ENCODE results near the gene NPTX2.
"Not testable (repeated sequence)": the region's sequence is repeated elsewhere in the genome, so short reads cannot be mapped to it uniquely, and the experiment has no call there.

The NPTX2 gene

GRCh38 chr7:98617051-98617959 is at the start of gene NPTX2:
Gene NPTX2, plus strand, starts transcription at chr7:98617285. Its CDS starts 177 bp downstream, at chr7:98617462.
- DNase-seq (ENCODE audit: low read depth in 2 of 2): no peak

DNA sequence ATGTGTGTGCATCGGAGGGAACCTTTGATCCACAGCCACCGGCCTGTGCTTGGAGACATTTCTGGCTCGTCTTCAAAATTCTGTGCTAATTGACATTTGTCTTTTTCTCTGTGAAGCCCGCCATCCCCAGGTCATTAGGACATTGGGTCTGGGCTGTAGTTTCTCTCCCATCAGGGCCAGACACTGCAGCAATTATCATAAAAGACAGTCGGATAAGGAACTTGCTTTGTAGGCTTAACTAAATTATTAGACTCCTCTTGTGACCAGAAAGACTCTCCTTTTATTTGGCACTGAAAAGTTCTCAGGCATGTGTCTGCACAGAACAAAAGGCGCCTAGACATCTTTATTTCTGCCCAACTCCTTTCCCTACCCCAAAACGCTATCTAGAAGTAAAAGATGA is 49.1 kb upstream of the NPTX2 start:
- DNase-seq (ENCODE audit: low read depth in 2 of 2): no peak

DNA sequence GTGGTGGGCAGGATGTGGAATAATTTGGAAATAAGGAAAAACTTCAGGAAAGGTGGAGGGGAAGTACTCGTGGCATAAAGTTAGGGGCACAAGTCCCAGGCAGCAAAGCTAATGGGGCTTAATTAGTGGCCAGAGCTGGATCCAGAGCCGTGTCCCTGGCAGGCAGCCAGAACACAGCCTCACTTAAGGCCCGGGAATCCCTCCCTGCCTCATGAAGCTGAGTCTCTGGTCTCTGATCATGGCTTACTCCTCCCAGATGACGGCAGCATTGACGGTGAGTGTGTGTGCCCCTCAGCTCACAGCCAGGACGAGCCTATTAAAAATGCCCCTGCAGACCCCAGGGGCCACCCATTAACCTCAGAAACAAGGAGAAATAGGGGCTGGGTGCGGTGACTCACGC is 48.2 kb upstream of the NPTX2 start:
- no peak for DNase-seq (ENCODE audit: low read depth in 2 of 2)

DNA sequence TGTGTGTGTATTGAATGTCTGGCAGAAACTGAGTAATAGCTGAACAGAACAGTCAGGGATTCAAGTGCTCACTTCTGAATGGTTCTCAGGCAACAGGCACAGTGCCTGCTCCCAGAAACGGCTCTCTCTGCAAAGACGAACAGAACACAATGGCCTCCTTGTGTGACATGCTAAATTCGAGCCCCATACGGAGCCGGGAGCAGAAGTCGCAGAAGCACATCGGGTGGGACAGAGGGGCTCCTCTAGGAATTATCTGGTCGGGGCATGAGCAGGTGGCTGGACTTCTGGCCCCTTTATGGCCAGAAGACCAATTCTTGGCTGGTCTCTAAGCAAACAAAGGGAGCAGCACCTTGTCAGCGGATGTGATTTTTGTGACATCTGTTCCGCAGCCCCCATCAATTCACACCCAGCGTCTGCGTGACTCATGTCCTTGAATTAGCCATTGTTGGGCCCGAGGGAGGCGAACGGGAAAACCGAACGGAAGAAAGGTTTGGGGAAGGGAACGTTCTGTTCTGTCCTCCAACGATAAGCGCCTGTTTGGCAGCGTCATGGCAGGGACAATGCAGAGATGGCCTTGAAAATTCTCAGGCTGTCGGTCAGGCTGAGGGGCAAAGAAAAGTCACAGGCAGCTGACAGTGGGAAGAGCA is 47.3 kb upstream of the NPTX2 start:
- no peak for DNase-seq (ENCODE audit: low read depth in 2 of 2)

GRCh38 chr7:98571006-98571405 is 46.1 kb upstream of the NPTX2 start:
- no peak for DNase-seq (ENCODE audit: low read depth in 2 of 2)

- no peak for DNase-seq (ENCODE audit: low read depth in 2 of 2)
Measured at GRCh38 chr7:98571986-98572385, 45.1 kb upstream of the NPTX2 start.

GRCh38 chr7:98572716-98573115 is 44.4 kb upstream of the NPTX2 start:
- not testable (repeated sequence) for DNase-seq (ENCODE audit: low read depth in 2 of 2)

DNA sequence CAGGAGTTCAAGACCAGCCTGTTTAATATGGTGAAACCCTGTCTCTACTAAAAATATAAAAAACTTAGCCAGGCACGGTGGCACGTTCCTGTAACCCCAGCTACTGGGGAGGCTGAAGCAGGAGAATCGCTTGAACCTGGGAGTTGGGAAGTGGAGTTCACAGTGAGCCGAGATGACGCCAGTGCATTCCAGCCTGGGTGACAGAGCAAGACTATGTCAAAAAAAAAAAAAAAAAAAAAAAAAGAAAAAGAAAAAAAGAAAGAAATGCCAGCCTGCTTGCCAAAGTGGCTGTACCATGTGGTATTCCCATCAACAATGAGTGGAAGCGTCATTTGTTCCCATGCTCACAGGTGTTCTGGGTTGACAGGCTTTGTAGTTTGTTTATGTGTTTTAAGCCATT is 43.3 kb upstream of the NPTX2 start:
- no peak for DNase-seq (ENCODE audit: low read depth in 2 of 2)

- no peak for DNase-seq (ENCODE audit: low read depth in 2 of 2)
Measured at GRCh38 chr7:98575878-98576277, 41.2 kb upstream of the NPTX2 start.

DNA sequence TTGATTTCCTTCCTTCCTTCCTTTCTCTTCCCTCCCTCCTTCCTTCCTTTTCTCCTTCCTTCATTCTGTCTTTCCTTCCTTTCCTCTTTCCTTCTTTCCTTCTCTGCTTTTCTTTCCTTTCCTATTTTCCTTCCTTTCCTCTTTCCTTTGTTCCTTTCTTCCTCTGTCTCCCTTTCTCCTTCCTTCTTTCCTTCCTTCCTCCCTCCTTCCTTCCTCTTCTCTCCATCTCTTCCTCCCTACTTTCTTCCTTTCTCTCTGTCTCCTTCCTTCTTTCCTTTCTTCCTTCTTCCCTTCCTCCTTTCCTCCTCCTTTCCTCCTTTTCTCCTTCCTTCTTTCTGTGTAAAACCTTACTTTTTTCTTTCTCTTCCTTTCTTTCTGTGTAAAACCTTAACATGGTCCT is 32.3 kb upstream of the NPTX2 start:
- DNase-seq (ENCODE audit: low read depth in 2 of 2): no peak

- DNase-seq (ENCODE audit: low read depth in 2 of 2): no peak
Measured at GRCh38 chr7:98591926-98592325, 25.2 kb upstream of the NPTX2 start.

- no peak for DNase-seq (ENCODE audit: low read depth in 2 of 2)
Measured at GRCh38 chr7:98594348-98594747, 22.7 kb upstream of the NPTX2 start.

DNA sequence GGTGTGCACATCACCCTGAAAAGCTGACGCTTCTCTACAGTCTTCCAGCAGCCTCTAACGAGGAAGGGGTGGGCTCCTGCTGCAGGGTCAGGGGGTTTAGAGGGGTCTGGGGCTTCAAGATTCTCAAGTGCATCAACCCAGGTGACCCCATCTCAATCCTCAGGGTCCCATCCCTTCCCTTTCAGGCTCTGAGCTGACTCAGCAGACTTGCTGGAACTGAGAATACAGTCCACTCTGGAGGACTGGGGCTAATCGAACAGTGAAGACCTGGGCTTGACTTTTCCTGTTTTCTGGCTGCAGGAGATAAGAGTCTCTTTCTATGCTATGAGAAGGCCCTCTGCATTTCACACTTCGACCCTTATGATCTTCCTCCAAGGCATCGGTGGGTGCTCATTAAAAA is 22.3 kb upstream of the NPTX2 start:
- DNase-seq (ENCODE audit: low read depth in 2 of 2): no peak

GRCh38 chr7:98598846-98599615 is 18.1 kb upstream of the NPTX2 start:
- no peak for DNase-seq (ENCODE audit: low read depth in 2 of 2)

DNA sequence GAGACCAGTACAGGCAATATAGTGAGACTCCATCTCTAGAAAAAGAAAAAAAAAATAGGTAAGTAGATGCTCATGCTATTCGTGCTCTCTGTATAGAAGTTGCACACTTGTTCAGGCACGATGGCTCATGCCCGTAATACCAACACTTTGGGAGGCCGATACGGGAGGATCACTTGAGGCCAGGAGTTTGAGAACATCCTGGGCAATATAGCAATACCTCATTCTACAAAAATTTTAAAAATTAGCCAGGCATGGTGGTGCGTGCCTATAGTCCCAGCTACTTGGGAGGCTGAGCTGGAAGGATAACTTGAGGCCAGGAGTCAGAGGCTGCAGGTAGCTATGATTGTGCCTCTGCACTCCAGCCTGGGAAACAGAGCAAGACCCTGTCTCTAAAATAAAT is 17.2 kb upstream of the NPTX2 start:
- DNase-seq (ENCODE audit: low read depth in 2 of 2): no peak

- no peak for DNase-seq (ENCODE audit: low read depth in 2 of 2)
Measured at GRCh38 chr7:98602755-98603398, 14.2 kb upstream of the NPTX2 start.

DNA sequence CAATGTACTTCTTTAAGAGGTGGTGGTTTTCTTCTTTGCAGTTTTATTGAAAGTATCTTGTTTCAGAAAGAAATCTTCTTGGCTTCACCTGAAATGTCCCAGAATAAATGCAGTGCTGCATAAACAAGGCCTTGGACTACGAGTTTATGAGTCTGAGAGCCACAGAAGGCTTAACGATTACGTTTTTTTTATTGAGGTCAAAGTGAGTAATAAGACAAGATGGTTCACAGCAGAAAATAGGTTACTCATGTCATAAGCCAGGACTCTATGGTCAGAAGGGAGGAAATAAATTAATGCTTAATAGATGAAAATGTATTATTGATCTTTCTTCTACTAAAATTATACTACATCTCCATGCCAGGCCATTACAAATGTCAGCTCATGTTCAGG is 13.7 kb upstream of the NPTX2 start:
- no peak for DNase-seq (ENCODE audit: low read depth in 2 of 2)

GRCh38 chr7:98613601-98614425 is 3.3 kb upstream of the NPTX2 start:
- DNase-seq (ENCODE audit: low read depth in 2 of 2): no peak

DNA sequence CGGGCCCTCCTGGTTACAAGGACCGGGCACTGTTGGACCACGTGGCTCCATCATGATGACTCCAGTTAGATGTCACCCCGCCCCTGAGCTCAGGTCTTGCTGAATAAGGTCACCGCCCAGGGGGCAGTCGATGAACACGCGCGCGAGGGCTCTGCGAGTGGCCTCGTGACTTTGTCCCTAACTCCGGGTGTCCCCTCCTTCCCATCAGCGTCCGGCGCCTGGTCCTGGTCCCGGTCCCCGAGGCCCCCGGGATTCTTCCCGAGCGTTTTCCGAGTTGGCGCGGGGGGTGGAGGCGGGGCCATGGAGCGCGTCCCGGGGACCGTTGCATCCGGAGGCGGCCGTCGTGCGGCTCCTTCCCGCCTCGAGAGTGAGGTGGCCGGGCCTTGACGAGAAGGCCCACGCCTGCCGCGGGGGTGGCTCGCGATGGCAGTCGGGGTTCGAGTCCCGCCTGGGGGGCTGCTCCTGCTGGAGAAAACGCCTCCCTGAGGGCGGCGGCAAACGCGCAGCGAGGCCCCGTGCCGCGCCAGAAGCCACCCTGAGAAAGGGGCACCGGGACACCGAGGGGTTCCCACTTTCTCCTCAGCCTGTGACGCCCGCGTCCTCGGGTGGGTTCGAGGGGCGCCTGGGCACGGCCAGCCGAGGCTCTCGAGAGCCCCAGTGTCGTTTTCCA is 569 bp upstream of the NPTX2 start:
- no peak for DNase-seq (ENCODE audit: low read depth in 2 of 2)

DNA sequence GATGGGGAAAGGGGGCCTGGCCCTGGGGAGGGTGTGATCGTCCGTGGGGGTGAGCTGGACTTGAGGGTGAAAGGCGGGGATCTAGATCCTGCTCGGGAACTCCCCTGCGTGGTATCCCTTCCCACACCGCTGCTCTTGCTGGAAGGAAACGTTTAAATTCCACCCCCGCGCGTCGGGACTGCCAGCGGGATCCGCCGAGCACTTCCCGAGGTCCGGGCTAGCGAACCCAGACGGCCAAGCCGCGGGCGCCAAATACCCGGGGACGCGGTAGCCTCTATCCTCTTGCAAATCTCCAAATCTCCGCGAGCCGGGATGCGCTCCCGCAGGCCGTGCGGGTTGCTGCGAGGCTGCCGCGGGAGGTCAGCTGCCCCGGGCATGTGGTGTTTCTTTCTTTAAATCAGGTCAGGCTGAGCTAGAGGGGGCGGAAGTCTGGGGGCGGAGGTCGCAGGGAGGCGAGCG is 904 bp downstream of the NPTX2 start:
- DNase-seq (ENCODE audit: low read depth in 2 of 2): no peak
